Upper lobe of left lung (tissue), 6 donors: Measurements from ENCODE around the gene CTNNBIP1. TPM values are rescaled to one million over a fixed set of nuclear protein-coding genes. Genes with fewer than 3 reads are reported as not detected.

Experiments used
- ATAC-seq, 2 donors: fragments of 200-7000 bp; cut with Tn5 transposase; one replicate each; pipeline ENCODE4 v1.9.1; 2022; ENCODE audit warnings: mild to moderate bottlenecking in 2 of 2, moderate library complexity in 2 of 2; ENCODE audit not compliant: low FRiP score in 2 of 2
- DNase-seq, 2 donors: peaks; one replicate each; pipeline ENCODE4 v3.0.0-alpha.2; 2019 to 2020
- H3K27ac ChIP-seq, 4 donors: fragments of 200-600 bp; sonication (generic); one replicate each; pipeline ENCODE4 v1.5.1; 2016 to 2019
- H3K27me3 ChIP-seq, 4 donors: fragments of 200-600 bp; sonication (generic); one replicate each; pipeline ENCODE4 v1.5.1; 2017 to 2019
- H3K36me3 ChIP-seq, 4 donors: fragments of 200-600 bp; sonication (generic); one replicate each; pipeline ENCODE4 v1.5.1; 2016 to 2019
- H3K4me1 ChIP-seq, 4 donors: fragments of 200-600 bp; sonication (generic); one replicate each; pipeline ENCODE4 v1.5.1; 2018 to 2019
- H3K4me3 ChIP-seq, 4 donors: fragments of 200-600 bp; sonication (generic); one replicate each; pipeline ENCODE4 v1.5.1; 2017 to 2019; ENCODE audit warnings: mild to moderate bottlenecking in 2 of 4, moderate library complexity in 1 of 4
- H3K9me3 ChIP-seq, 4 donors: fragments of 200-600 bp; sonication (generic); one replicate each; pipeline ENCODE4 v1.5.1; 2018 to 2019
- EP300 ChIP-seq, 4 donors: sonication (generic); formaldehyde crosslinking; IDR thresholded peaks; one replicate each; pipeline ENCODE4 v1.5.1; 2017; ENCODE audit warnings: antibody characterized with exemption in 4 of 4, control low read depth in 2 of 4
- POLR2A ChIP-seq, 4 donors: fragments of 450-650 bp; IDR thresholded peaks; one replicate each; pipeline ENCODE4 v1.5.1; 2016 to 2017; ENCODE audit warnings: antibody characterized with exemption in 4 of 4, mild to moderate bottlenecking in 2 of 4
- POLR2AphosphoS5 ChIP-seq, 2 donors: sonication (generic); formaldehyde crosslinking; IDR thresholded peaks; one replicate each; pipeline ENCODE4 v1.5.1; 2017; ENCODE audit warnings: antibody characterized with exemption in 2 of 2
- WGBS, 2 donors: methylation state at CpG; one replicate each; pipeline ENCODE4 v1.1.5; 2017 to 2018; 5-methylcytosine and 5-hydroxymethylcytosine counted together
- total RNA-seq, 6 donors: library from RNA; depleted of rRNA in 4 of 6; stranded (reverse); fragments of >200 nt in 4 of 6; gene quantifications; one replicate each; pipeline versions ENCODE4 v1.1.0 to v1.2.1, GENCODE V29; 2016 to 2021
- TF ChIP-seq, protein P1 (sequence below), 6 experiments: fragments of 450-650 bp in 4 of 6; fragments of 200-600 bp in 2 of 6; sonication (generic) in 2 of 6; IDR thresholded peaks; one replicate each; pipeline ENCODE4 v1.5.1; 2016 to 2019; ENCODE audit warnings: antibody characterized with exemption in 6 of 6
- donor health status: DM: no; HTN: no; CAD: no; lungs with moderate emphysema.
- donor health status: DM: no; HTN: yes; CAD: no; lungs with severe emphysema.

Gene CTNNBIP1
- total RNA-seq, 6 donors from 2014 or later = 39.8 to 85.8 (median 73.1) TPM

DNA sequence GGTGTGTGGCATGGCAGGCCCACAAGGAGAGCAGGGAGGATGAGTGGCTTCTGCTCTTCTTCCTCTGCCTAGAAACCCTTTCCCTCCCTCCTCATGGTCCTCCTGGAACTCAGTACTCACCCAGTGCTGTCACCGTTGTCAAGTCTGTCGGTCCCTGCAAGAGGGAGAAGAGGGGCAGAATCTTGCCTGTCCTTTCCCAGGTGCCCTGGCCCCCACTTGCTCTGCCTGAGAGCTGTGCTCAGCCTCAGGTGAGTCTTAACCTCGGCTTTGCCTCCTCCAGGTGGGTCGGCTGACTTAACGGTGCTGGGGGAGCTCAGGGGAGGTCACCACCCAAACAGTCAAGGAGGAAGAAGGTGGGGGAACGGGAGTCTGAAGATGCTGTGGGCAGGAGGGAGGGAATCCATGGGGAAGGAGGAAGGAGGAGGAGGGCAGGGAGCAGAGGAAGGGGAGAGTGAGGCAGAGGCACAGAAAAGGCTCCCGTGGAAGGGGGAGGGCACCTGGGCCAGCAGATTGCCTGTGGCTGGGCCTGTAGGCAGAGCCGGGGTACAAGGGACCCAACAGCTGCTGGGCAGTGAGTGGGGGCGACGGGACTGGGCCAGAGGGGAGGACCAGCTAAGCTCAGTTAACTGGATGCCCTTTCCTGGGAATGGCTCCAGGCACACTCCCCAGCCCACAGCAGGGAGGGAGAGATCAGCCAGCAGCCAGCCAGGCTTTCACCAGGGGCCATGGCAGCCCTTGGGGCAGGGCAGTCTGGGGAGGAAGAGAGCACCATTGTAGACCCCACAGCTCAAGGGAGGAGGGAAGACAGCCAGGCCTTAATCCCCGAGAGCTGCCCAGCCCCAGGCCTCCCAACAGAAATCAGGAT, 26.3 kb downstream of the CTNNBIP1 start:
- Histone ChIP-seq H3K4me1 (peaks cover 0 to 3% (median 3%) of the 10 kb centered on the region in 4 donors), H3K9me3 (no peaks in the 10 kb centered on the region), H3K27ac (peak overlapping the region in 1 of 4 donors; percentile 20), H3K27me3 (no peaks in the 10 kb centered on the region), H3K4me3 (no peak overlapping the region), H3K36me3 (peaks cover 3 to 10% (median 6%) of the 10 kb centered on the region in 4 donors)
- ATAC-seq (no peak), DNase-seq (no peak)
- TF ChIP-seq, protein P1, sequence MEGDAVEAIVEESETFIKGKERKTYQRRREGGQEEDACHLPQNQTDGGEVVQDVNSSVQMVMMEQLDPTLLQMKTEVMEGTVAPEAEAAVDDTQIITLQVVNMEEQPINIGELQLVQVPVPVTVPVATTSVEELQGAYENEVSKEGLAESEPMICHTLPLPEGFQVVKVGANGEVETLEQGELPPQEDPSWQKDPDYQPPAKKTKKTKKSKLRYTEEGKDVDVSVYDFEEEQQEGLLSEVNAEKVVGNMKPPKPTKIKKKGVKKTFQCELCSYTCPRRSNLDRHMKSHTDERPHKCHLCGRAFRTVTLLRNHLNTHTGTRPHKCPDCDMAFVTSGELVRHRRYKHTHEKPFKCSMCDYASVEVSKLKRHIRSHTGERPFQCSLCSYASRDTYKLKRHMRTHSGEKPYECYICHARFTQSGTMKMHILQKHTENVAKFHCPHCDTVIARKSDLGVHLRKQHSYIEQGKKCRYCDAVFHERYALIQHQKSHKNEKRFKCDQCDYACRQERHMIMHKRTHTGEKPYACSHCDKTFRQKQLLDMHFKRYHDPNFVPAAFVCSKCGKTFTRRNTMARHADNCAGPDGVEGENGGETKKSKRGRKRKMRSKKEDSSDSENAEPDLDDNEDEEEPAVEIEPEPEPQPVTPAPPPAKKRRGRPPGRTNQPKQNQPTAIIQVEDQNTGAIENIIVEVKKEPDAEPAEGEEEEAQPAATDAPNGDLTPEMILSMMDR (IDR thresholded peaks at IDR 0.05) = no peak
- TF ChIP-seq EP300 (IDR thresholded peaks at IDR 0.05) = no peak
- TF ChIP-seq POLR2A (IDR thresholded peaks at IDR 0.05) = no peak
- no peak for TF ChIP-seq POLR2AphosphoS5 (IDR thresholded peaks at IDR 0.05)
- WGBS, 2 donors = 91 to 94% methylated on average over 10 to 11 of the region's 11 CpGs

DNA sequence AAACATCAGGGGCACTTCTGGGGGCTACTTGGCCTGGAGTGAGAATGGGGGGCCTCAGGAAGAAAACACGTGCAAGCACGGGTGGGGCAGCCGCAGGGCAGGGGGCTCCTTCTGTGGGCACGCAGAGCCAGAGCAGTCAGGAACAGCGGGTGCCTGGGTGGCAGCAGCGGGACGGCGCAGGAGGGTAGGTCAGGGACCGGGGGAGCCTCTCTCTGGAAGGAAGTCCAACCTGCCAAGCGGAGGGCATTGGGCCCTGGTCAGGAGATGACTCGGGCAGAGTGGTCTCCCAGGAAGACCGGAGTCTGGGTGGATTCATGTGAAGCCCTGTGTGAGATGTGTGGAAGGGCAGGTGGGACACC, 27.1 kb downstream of the CTNNBIP1 start:
- H3K27ac ChIP-seq = peak overlapping the region in 1 of 4 donors; percentile 37
- 90 to 96% methylated on average over 12 of the region's 12 CpGs for WGBS, 2 donors
- H3K36me3 ChIP-seq = peaks cover 3 to 10% (median 7%) of the 10 kb centered on the region in 4 donors
- ATAC-seq (no peak), DNase-seq (peak in 1 of 2 donors; percentile 54)
- no peaks in the 10 kb centered on the region for H3K27me3 ChIP-seq
- no peak overlapping the region for H3K4me3 ChIP-seq
- TF ChIP-seq POLR2AphosphoS5 (IDR thresholded peaks at IDR 0.05) (no peak), POLR2A (IDR thresholded peaks at IDR 0.05) (no peak), EP300 (IDR thresholded peaks at IDR 0.05) (no peak)
- TF ChIP-seq, protein P1 (IDR thresholded peaks at IDR 0.05) = no peak
- no peaks in the 10 kb centered on the region for H3K9me3 ChIP-seq
- peaks cover 0 to 3% (median 1%) of the 10 kb centered on the region in 4 donors for H3K4me1 ChIP-seq

DNA sequence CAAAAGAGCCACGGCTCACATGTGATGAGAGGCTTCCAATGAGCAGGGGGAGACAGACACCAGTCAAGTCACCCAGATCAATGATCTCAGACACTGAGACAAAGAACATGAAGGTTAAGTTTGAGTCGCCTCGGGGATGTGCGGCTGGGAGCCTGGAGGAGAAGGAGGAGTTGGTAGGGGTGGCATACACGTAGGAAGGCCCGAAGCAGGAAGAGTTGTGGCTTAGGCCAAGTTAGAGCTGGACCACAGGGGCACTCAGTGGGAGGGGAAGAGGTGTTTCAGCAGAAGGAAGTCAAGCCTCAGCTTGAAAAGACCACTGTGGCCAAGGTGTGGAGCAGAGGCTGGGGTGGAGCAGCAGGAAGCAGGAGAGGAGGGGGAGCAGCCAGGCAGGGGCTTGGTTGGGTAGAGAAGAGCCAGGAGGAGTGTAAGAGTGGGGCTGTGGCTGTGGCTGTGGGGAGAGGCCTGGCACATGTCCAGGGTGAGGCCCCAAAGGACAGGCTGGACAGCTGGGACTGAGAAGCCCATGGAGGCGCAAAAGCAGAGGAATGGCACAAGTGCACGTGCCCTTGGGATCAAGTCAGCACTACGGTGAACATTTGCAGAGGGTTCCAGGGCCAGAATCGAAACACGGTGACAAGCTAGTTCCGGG, 27.6 kb downstream of the CTNNBIP1 start:
- H3K4me1 ChIP-seq = peaks cover 0 to 3% (median 1%) of the 10 kb centered on the region in 4 donors
- WGBS, 2 donors = 72 to 87% methylated on average over 12 of the region's 12 CpGs
- H3K4me3 ChIP-seq = no peak overlapping the region
- H3K9me3 ChIP-seq = no peaks in the 10 kb centered on the region
- H3K27me3 ChIP-seq = no peaks in the 10 kb centered on the region
- DNase-seq = no peak
- H3K36me3 ChIP-seq = peaks cover 3 to 14% (median 7%) of the 10 kb centered on the region in 4 donors
- H3K27ac ChIP-seq = peak overlapping the region in 2 of 4 donors; percentile 7 to 37
- ATAC-seq = no peak
- no peak for TF ChIP-seq EP300 (IDR thresholded peaks at IDR 0.05)
- TF ChIP-seq POLR2AphosphoS5 (IDR thresholded peaks at IDR 0.05) = no peak

DNA sequence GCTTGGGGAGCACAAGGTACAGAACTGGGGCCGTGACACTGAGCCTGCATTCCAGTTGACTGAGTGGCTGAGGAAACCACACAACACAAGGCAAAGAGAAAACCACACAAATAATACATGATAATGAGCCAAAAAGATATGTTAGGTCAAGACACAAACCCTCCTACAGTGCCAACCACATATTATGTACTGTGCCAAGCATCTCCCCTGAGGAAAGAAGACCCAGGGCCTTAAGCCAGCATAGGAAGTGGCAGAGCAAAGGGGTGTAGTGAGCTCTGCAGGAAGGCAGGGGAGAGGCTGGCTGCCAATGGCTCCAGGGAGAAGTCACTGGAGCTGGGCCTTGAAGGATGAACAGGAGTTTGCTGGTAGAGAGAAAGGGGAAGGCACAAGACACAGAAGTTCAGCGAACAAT, 28.2 kb downstream of the CTNNBIP1 start:
- H3K4me1 ChIP-seq = peaks cover 0 to 3% (median 1%) of the 10 kb centered on the region in 4 donors
- 79 to 83% methylated on average over 2 of the region's 2 CpGs for WGBS, 2 donors
- no peaks in the 10 kb centered on the region for H3K27me3 ChIP-seq
- no peak overlapping the region for H3K4me3 ChIP-seq
- no peaks in the 10 kb centered on the region for H3K9me3 ChIP-seq
- H3K27ac ChIP-seq = peak overlapping the region in 2 of 4 donors; percentile 7 to 39
- peaks cover 3 to 14% (median 7%) of the 10 kb centered on the region in 4 donors for H3K36me3 ChIP-seq
- TF ChIP-seq, protein P1 (IDR thresholded peaks at IDR 0.05) = no peak
- no peak for TF ChIP-seq POLR2AphosphoS5 (IDR thresholded peaks at IDR 0.05)
- no peak for TF ChIP-seq POLR2A (IDR thresholded peaks at IDR 0.05)
- TF ChIP-seq EP300 (IDR thresholded peaks at IDR 0.05) = no peak
- DNase-seq = no peak
- no peak for ATAC-seq

DNA sequence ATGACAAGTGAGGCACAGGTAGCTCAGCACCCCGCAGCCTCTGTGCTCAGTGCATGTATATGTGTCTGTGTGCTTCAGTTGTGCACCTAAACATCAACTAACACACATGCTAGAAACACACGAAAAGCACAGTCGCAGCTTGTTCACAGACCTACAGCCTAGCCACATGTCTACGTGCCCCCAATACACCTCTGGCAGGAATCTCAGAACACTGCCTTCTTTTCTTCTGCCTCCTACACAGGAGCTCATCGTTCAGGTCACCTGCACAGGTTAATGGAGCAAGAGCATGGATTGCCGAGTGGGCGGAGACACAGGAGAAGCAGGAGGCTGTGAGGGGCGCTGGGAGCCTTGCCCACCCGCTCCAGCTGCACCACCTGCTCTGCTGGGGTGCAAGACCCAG, 31.7 kb downstream of the CTNNBIP1 start:
- 83 to 97% methylated on average over 6 to 9 of the region's 9 CpGs for WGBS, 2 donors
- no peak for TF ChIP-seq POLR2A (IDR thresholded peaks at IDR 0.05)
- TF ChIP-seq, protein P1 (IDR thresholded peaks at IDR 0.05) = no peak
- no peak for TF ChIP-seq EP300 (IDR thresholded peaks at IDR 0.05)
- TF ChIP-seq POLR2AphosphoS5 (IDR thresholded peaks at IDR 0.05) = no peak
- Histone ChIP-seq H3K27me3 (no peaks in the 10 kb centered on the region), H3K4me1 (peaks cover 2 to 13% (median 9%) of the 10 kb centered on the region in 4 donors), H3K27ac (no peak overlapping the region), H3K4me3 (no peak overlapping the region), H3K9me3 (no peaks in the 10 kb centered on the region), H3K36me3 (peaks cover 0 to 8% (median 3%) of the 10 kb centered on the region in 4 donors)
- DNase-seq (no peak), ATAC-seq (no peak)
